Activated CD8-positive, alpha-beta memory T cell treated with anti-CD3 and anti-CD28 coated beads for 48 hours (primary cell): ENCODE measurements around the gene PIK3R4.

Experiments used
- DNase-seq, 3 experiments: peaks; one replicate each; pipeline ENCODE4 v3.0.0-alpha.2; 2020; ENCODE audit warnings: low read depth in 2 of 3, low spot score in 2 of 3

The PIK3R4 gene

DNA sequence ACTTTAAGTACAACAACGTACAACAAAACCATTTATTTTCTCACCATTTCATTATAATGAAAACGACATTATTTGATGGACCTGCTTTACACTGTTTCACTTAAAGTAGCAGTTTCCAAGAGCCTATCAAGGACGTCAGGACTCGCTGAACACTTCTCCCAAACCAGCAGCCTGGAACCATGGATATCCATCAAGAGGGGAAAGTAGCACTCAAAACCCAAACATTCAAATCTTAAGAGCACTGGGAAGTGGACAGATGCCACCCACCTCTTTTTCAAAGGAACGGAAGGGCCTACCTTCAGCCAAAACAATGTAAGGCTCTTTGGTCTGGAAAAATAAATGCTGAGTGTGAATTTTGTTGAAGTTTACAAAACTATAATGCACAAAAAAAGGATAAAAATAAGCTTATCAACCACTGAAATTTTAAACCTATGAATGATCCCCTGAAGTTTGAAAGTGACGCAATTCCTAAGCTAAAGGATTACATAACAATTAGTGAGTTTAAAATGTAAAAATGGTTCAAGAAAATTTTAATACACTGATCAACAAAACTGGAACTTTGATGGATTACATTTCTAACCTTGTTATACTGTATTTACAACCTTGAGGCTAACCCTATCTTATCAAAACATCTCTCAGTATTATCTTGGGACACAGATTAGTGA, 4.6 kb downstream of the PIK3R4 start:
- DNase-seq: no peak

DNA sequence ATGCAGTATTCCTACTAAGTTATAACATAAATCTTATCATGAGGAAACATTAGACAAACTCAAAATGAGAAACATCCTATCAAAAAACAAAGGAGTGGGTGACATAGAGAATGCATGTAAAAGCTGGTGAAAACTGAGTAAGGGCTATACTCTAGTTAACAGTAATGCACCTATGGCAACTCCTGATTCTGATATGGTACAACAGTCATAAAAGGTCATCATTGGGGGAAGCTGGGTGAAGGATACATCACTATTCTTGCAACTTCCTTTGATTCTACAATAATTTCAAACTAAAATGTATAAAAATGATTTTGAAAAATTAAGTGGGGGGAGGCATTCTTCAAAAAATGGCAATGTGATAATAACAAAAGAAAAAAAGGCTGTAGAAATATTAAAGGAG, 6.8 kb downstream of the PIK3R4 start:
- no peak for DNase-seq

DNA sequence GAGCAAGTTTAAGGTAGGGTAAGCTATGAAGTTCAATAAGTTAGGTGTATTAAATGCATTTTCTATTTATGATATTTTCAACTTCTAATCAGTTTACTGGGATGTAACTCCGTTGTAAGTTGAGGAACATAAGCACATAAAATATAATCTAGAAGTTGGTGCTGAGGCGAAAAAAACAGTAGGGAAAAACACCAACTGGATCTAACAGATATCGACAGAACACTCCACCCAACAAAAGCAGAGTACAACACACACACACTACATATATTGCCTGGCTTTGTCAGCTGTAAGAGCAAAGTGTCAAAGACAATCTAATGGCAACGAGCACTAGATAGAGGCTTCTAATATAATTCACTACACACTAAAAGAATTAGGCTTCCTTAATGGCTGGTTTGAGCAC, 8.4 kb downstream of the PIK3R4 start:
- DNase-seq: no peak

DNA sequence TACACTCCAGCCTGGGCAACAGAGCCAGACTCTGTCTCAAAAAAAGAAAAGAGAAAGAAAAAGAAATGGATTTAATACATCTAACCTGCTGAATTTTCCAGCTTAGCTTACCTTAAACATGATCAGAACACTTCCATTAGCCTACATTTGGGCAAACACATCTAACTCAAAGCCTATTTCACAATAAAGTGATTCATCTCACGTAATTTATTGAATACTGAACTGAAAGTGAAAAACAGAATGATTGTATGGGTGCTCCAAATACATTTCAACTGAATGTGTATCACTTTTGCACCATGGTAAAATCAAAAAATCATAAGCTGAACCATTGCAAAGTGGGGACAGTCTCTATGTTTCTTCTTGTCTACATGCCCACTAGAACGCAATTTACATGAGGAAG, 9.0 kb downstream of the PIK3R4 start:
- DNase-seq: no peak

DNA sequence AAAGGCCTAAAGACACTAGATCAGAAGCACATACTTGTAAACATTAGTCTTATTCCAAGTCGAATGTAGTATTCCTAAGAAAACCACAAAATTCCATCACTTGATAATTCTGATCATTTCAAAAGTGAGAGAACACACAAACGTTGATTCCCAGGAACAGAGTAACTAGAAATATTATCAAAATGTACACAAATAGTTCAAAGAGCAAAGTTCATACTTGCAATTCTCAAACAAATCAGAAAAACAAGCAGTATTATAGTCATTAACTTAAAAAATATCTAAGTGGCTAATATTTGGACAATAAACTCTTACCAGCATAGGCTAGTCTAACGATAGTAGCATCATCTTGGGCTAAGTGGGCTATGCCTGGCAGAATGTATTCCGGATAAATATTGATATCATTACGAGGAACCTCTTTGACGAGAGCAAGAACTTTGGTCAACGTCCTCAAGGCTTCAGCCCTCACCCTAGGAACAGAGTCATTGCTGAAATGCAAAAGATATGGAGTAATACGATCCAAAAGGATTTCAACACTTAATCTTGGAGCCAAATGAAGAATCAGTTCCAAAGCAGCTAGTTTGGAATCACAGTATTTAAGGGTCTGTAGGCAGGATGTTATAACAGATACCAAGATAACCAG, 13.3 kb downstream of the PIK3R4 start:
- no peak for DNase-seq

DNA sequence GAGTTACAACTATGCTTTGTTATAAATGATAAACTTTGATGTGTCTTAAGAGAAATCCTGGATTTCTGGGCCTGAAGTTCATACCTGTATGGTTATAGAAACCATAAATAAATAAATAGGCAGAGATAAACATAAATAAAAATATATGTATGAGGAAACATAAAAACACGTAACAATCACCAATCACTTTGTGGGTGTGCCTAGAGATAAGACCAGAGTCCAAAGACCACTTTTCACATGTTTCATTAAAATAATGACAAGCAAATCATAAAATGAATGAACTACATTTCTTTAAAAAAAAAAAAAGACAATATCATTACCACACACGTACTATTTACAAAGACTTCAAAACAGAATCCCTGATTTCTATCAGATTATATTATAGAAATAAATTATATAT, 14.1 kb downstream of the PIK3R4 start:
- DNase-seq: no peak

DNA sequence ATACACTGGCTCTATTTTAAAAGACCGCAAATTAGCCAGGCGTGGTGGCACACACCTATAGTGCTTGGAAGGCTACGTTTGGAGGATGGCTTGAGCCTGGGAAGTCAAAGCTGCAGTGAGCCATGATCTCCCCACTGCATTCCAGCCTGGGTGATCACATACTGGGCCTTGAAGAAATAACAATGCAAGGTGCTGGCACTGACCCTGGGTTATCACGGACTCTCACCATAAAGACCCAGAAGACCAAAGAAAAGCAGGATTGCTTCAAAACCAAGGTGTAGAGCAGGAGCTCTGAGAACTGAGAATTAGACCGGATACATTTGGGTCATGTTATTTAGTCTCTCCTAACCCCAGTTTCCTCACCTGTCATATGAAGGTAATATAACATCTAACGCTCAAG, 14.8 kb downstream of the PIK3R4 start:
- no peak for DNase-seq

DNA sequence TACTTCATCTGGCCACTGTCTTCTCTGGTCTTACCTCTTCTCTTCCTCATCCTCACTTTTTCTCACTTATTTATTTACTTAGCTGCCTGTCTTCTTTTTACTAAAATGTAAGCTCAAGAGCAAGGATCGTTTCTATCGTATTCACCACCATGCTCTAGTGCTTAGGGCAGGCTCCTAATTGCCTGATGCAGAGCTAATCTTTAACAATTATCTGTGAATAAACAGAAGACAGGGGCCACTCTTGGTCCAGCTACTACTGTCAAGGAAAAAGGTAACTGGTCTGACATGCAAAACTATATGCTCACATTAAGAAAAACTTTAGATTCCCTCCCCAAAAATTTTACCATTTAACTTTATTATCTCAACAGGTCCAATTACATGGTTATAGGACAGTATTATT, 17.5 kb downstream of the PIK3R4 start:
- no peak for DNase-seq

DNA sequence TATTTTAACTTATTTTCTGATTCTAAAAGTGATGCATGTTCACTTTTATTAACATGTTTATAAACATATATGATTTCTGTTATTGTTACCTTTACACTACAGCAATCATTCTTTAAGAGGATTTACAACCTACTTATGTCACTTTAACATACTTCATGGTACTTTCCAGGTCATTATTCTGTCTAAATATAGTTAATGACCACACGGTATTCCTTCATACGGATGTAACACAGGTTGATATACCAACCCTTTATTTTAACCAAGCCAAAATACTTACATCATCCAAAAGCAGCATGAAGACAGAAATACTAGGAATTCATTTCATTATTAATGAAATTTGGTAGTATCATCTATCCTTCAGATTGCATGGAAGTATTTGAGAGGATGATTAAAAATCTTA, 18.6 kb downstream of the PIK3R4 start:
- DNase-seq: no peak

DNA sequence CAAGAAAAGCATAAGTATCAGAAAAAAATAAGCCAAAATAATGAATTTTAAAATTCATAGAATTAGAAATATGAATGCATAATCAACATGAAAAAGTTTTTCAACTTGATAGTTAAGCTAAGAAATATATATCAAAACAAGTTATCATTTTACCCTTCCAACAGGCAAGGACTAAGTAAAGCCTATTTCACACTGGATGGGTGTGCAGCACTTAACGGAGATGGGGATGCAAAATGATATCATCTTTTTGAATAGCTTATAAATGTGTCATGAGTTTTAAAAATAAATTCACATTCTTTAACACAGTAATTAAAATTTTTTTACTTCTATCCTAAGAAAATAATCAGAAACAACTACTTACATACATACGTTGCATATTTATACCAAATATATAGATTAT, 20.9 kb downstream of the PIK3R4 start:
- no peak for DNase-seq

DNA sequence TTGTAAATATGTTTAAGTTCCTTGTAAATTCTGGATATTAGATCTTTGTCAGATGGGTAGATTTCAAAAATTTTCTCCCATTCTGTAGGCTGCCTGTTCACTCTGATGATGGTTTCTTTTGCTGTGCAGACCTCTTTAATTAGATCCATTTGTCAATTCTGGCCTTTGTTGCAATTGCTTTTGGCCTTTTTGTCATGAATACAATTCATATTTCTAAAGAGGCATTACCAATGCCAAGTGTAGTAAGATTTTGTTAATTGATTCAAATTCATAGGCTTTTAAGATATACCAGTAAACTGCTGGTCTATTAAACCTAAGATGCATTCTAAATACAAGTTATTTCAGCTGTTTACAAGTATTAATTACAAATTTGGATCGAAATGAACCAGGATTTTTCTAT, 31.0 kb downstream of the PIK3R4 start:
- DNase-seq: no peak

DNA sequence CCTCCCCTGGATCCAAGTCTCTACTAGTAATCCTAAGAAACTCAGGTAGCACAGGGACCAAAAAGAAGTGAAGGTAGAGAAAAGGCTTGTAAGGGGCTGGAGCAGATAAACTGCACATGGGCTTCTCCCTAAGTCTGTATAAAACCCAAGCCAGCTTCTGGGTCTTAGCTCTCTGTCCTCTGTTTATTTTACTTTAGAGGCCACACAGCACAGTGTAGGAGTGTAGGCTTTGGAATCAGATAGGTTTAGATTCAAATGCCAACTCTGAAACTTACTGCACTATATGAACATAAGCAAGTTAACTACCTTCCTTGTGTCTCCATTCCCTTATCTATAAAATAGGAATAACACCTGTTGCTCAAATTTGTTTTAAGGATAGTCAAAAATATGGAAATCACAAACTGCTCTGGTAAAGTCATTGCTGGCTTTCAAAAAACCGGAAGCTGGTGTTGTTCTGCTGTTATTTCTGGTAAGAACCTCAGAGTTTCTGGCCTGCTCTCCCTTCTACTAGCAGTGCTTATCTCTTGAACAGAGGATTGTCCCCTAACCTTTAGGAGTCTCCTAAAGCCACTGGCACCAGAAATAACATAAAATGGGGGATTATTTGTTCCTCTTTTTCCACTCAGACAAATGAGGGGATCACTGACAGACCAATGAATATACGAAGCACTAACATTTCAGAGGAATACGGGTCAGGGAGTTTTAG, 33.8 kb downstream of the PIK3R4 start:
- no peak for DNase-seq

DNA sequence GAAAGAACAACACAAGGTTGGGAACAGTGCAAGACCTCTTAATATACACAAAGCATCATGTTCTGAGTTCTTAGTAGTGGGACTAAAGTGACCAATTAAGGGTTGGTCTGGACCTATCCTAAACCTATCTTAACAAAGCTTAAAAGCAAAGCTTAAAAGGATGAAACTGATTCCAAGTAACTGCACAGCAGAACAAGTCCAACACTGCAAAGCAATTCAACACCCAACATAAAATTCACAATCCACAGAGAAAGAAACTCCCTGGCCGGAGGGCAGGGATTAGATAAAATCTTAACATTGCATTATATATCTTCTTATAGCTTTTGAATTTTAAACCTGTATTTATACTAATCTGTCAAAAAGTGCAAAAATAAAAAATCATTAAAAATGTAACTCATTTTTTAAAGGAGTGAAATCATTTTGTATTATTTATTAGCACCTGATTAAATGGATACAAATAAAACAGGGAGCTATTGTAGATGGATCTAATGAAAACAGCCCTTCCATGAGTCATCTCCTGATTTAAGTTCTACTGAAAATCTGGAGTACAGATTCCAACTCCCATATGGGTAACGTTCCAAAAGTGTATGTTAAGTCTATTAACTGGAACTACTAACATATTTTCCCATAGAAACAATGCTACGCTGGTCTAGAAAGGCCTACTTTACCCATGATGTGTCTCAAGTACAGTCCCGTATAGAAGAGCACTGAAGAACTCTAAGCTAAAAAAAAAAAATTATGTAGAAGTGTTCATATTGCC, 34.9 kb downstream of the PIK3R4 start:
- no peak for DNase-seq

DNA sequence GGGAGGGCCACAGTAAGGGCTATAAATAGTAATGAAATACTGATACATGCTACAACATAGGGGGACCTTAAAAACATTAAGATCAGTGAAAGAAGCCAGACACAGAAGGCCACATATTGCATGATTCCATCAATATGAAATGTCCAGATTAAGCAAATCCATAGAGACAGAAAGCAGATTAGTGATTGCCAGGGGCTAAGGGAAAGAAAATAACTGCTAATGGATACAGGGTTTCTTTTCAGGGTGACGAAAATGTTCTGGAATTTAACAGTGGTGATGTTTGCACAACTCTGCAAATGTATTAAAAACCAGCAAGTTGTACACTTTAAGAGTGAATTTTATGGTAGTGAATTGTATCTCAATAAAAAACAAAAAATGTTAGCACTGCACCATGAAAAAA, 37.0 kb downstream of the PIK3R4 start:
- DNase-seq: no peak

DNA sequence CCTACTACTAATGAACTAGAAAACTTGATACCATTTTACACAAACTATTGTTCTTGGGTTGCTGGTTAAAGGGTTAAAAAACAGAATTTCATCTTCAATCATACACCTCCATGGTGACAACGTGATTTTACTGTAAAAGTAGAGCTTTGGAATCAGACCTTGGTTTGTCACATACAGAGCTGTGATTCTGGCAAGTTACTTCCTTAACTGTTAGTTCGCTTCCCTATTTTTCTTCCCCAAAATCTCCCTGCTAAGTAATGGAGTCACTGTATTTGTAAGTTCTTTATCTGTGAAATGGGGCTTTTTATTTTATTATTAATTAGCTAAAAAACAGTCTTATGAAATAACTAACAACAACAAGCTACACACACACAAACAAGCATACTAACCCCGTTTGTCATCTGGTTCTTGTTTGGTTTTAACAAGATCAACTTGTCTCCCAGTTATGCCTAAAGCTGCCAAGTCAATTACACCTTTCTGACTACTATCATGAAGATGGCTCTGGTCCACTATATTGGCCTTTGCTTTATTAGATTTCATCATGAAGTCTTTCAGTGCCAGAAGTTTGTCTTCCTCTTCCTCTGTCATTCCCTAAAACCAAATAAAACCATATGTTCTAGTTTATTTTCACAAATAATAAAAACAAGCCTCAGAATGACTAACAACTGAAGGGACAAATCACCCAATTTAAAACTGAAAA, 38.6 kb downstream of the PIK3R4 start:
- DNase-seq: no peak

DNA sequence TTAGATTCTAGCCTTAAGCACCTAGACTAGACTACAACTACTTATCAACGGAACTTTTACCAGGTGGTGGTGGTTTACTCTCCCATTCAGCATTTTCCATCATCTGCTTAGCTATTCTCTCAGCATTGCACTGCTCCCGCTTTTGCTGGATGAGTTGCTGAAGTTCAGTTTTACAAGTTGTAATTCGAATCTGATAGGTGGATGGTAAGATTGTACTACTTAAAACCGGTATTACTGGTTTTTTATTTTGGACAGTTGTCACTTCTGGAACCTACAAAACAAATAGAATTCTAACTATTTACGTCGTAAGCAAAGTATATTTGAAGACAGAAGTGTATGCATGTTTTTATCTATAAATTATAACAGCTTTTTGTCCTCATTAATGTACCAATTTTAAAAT, 41.1 kb downstream of the PIK3R4 start:
- DNase-seq: no peak

DNA sequence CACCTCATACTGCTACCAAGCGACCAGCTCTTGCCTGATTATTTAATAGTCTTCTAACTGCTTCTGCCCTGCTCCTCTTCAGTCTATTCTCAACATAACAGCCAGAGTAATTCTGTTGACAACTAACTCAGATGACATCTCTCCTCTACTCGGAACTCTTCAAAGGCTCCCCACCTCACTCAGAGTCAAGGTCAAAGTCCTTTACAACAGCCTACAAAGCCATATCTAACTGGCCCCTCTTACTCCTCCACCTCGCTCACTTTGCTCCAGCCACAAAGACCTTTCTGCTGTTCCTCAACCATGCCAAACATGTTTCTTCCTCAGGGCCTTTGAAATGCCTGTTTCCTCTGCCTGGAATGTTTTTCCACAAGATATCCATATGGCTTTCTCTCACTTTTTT, 43.6 kb downstream of the PIK3R4 start:
- DNase-seq: no peak

DNA sequence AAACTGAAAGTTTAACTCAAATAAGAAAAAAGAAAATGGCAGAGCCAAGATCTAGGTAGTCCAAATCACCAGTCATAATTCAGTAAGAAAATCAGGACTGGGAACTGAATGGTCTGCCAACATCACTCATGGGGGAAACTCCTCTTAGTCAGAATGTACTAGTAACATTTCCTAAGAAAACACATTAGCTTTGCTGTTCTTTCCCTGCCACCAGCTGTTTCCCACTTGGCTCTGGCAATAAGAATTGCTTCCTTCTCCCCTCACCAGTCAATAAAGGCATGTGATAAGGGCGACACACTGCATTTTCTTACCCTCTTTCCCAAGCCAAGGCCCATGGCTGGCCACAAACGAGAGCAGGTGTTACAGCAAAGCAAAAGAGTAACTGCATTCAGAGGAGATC, 46.1 kb downstream of the PIK3R4 start:
- DNase-seq: no peak

DNA sequence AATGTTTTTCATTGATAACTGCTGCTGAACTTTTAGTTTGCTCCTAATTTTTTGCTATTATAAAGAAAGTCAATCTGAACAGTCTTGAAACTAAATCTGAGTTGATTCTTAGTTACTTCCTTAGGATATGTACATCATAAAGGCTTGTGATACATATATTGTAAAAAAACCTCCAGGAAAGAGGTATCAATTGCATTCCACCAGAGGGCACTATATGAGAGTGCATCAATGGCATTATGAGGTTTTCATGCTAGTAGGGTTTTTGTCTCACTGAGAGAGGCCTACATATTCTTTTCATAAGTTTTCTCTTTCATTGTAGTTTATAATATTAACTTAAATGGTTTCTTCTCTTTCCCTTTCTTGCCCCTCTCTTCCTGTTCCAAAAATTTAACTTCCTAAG, 46.9 kb downstream of the PIK3R4 start:
- no peak for DNase-seq

DNA sequence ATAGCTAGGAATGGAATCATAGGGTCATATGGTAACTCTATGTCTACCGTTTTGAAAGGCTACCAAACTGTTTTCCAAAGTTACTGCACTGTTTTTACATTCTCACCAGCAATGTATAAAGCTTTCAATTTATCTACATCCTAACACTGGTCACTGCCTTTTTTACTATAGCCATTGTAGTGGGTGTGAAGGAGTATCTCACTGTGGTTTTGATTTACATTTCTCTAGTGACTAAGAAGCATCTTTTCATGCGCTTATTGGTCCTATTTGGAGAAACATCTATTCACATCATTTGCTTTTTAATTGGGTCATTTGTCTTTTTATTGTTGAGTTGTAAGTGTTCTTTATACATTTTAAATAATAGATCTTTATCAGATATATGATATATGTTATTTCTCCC, 53.3 kb downstream of the PIK3R4 start:
- no peak for DNase-seq

DNA sequence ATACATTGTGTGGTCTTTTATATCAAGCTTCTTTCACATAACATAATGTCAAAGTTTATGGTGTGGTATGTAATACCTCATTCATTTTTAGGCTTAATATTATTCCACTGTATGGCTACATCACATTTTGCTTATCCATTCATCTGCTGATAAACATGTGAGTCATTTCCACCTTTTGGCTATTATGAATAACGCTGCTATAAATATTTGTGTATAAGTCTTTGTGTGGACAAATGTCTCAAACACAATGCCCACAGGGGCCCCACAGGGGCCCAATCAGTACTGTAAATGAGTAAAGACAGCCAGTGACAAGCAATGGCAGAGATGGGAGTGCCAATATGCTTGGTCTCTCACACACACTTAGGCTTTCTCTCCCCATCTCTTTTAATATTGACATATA, 54.2 kb downstream of the PIK3R4 start:
- DNase-seq: no peak
